ENCODE results near the gene NFKBIE.

- TF ChIP-seq PHF8 (IDR thresholded peaks at IDR 0.05; ENCODE audit: borderline replicate concordance, low read length) (no peak), POLR2A (conservative IDR thresholded peaks at IDR 0.05) (no peak)
Measured at GRCh38 chr6:44311767-44312166, 46.4 kb upstream of the NFKBIE start.
